Heart left ventricle (tissue), 13 donors: Measurements from ENCODE around the gene ABCB9.

Experiments used
- CTCF ChIP-seq, 12 donors: fragments of 200-600 bp; sonication (generic) in 4 of 12; IDR thresholded peaks; one replicate each; pipeline versions ENCODE4 v1.5.0 to v1.8.0; 2018 to 2022; ENCODE audit warnings: antibody characterized with exemption in 12 of 12, mild to moderate bottlenecking in 5 of 12
- POLR2A ChIP-seq, 2 donors: fragments of 450-650 bp; IDR thresholded peaks; one replicate each; pipeline ENCODE4 v1.6.1; 2017; ENCODE audit warnings: antibody characterized with exemption in 2 of 2, mild to moderate bottlenecking in 2 of 2, moderate library complexity in 2 of 2
- donor health status: ischemic (EF 13 %, LVEDD 7.1; RV severe dilation, severe dysfunction).
- donor health status: DM: no; HTN: yes; CAD: no.
- donor health status: DM: no; HTN: no; CAD: no.
- donor health status: ischemic (EF 25% LVEDD 6.9; RV normal size, moderate dysfunction).
- donor health status: ischemic (EF 25% LVEDD 5.7; RV mildly dilated, moderate dysfunction).
- donor health status: ischemic (EF 35%, LVEDD 5.7; RV mildly dilated, moderate dysfunction).
- donor health status: nonischemic (EF 11% LVEDD 7.7; RV severe dilation, severe dysfunction).
- donor health status: DM: yes; HTN: yes; CAD: no.
- donor health status: PGD.
- donor health status: ischemic (EF 29% LVEDD 5.4; RV normal size, mild dysfunction).
- donor health status: nonischemic (EF 23%, LVEDD 6.1; RV moderate dilation, normal function).

- TF ChIP-seq CTCF (IDR thresholded peaks at IDR 0.05): no peak
- TF ChIP-seq POLR2A (IDR thresholded peaks at IDR 0.05): no peak
Measured at GRCh38 chr12:122981036-122981471, 14.8 kb upstream of the ABCB9 start.
